KOPT-K1 (cell line): ENCODE data around the gene HSPB1.

Source experiments
- H3K27ac ChIP-seq: fragments of 200-600 bp; sonication (generic); 2 replicates; pipeline ENCODE4 v1.5.1; 2016; ENCODE audit warnings: antibody characterized with exemption, mild to moderate bottlenecking, low read depth, low read length; ENCODE audit not compliant: poor library complexity, severe bottlenecking
- H3K36me3 ChIP-seq: fragments of 200-600 bp; sonication (generic); 2 replicates; pipeline ENCODE4 v1.5.1; 2017; ENCODE audit warnings: antibody characterized with exemption, mild to moderate bottlenecking, low read length, moderate library complexity; ENCODE audit not compliant: insufficient read depth
- H3K9me3 ChIP-seq: fragments of 200-600 bp; sonication (generic); 2 replicates; pipeline ENCODE4 v1.5.1; 2017; ENCODE audit warnings: antibody characterized with exemption, low read length, mild to moderate bottlenecking; ENCODE audit not compliant: insufficient read depth, poor library complexity, severe bottlenecking

The HSPB1 gene

GRCh38 chr7:76346778-76347177, 44.3 kb downstream of the HSPB1 start:
- peak overlapping the region; percentile 2 for H3K27ac ChIP-seq
- H3K36me3 ChIP-seq = peaks cover 100% of the 10 kb centered on the region
- no peaks in the 10 kb centered on the region for H3K9me3 ChIP-seq

GRCh38 chr7:76347710-76348109, 45.2 kb downstream of the HSPB1 start:
- peaks cover 100% of the 10 kb centered on the region for H3K36me3 ChIP-seq
- no peaks in the 10 kb centered on the region for H3K9me3 ChIP-seq
- H3K27ac ChIP-seq = no peak overlapping the region

DNA sequence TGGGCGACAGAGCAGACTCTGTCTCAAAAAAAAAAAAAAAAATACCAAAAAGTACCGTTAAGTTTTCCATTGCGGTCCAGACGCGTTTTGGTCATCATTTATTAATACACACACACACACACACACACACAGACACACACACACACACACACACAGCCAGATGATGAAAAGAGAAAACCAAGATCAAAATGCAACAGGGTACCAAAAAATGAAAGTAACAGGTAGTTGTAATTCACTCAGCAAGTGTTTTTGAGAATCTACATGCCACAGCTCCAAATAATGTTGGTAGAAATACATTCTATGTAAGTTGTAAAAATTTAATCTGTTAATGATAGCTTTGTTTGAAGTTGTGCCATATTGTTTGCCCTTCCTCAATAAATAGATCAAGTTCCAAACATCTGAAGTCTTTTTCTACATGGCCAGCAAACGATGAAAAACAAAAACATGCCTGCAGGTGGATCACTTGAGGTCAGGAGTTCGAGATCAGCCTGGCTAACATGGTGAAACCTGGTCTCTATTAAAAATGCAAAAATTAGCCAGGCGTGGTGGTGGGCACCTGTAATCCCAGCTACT, 46.9 kb downstream of the HSPB1 start:
- Histone ChIP-seq H3K36me3 (peaks cover 98% of the 10 kb centered on the region), H3K27ac (no peak overlapping the region), H3K9me3 (no peaks in the 10 kb centered on the region)

DNA sequence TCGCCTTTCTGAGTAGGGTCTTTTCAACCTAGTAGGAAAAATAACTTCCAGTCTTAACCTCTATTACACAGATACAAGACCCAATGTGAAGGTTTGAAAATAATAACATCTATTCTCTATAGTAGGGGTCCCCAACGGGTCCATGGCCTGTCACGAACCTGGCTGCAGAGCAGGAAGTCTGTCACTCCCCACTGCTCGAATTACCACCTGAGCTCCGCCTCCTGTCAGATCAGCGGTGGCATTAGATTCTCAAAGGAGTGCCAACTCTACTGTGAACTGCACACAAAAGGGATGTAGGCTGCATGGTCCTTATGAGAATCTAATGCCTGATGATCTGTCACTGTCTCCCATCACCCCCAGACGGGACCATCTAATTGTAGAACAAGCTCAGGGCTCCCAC, 48.9 kb downstream of the HSPB1 start:
- Histone ChIP-seq H3K9me3 (no peaks in the 10 kb centered on the region), H3K36me3 (peaks cover 98% of the 10 kb centered on the region), H3K27ac (no peak overlapping the region)

- Histone ChIP-seq H3K36me3 (peaks cover 98% of the 10 kb centered on the region), H3K9me3 (no peaks in the 10 kb centered on the region), H3K27ac (no peak overlapping the region)
Measured at GRCh38 chr7:76352193-76352592, 49.7 kb downstream of the HSPB1 start.

- H3K27ac ChIP-seq = no peak overlapping the region
- H3K9me3 ChIP-seq = no peaks in the 10 kb centered on the region
- peaks cover 85% of the 10 kb centered on the region for H3K36me3 ChIP-seq
Measured at GRCh38 chr7:76353744-76354143, 51.3 kb downstream of the HSPB1 start.
